Keratinocyte (primary cell): ENCODE results near the gene ABLIM2. TPM values are rescaled to one million over a fixed set of nuclear protein-coding genes. Genes with fewer than 3 reads are reported as not detected.
A peak's percentile ranks its signal among the peaks of the same experiment; 100 is the strongest.

Experiments
- DNase-seq: peaks from one replicate; pipeline ENCODE4 v3.0.0-alpha.2; 2011; ENCODE audit warnings: low read depth, missing footprints, low spot score
- FAIRE-seq: peaks from 2 replicates; lab custom pipeline; 2011; peaks lifted over from hg19 to GRCh38; lab: Jason Lieb, UNC
- H2AFZ ChIP-seq: 2 replicates; pipeline ENCODE4 v1.6.0; 2012; ENCODE audit warnings: low read length, control low read depth, inconsistent platforms; ENCODE audit not compliant: control insufficient read depth
- H3K27ac ChIP-seq: 2 replicates; pipeline ENCODE4 v1.5.1; 2011; ENCODE audit warnings: low read length; ENCODE audit not compliant: control insufficient read depth, insufficient read depth
- H3K27me3 ChIP-seq: 3 replicates; pipeline ENCODE4 v1.6.0; 2011; ENCODE audit warnings: low read length; ENCODE audit not compliant: control insufficient read depth, insufficient read depth; ENCODE audit errors: extremely low read depth
- H3K36me3 ChIP-seq, 2 experiments: 2 replicates in 1 of 2; 3 replicates in 1 of 2; pipeline ENCODE4 v1.5.1; 2011; ENCODE audit warnings: low read length in 2 of 2, mild to moderate bottlenecking in 1 of 2; ENCODE audit not compliant: control insufficient read depth in 2 of 2, insufficient read depth in 2 of 2; ENCODE audit errors: extremely low read depth in 1 of 2
- H3K4me1 ChIP-seq: 3 replicates; pipeline ENCODE4 v1.5.1; 2011; ENCODE audit warnings: low read length; ENCODE audit not compliant: control insufficient read depth, insufficient read depth; ENCODE audit errors: extremely low read depth
- H3K4me2 ChIP-seq: 3 replicates; pipeline ENCODE4 v1.6.0; 2011; ENCODE audit warnings: low read depth, low read length; ENCODE audit not compliant: control insufficient read depth, insufficient read depth; ENCODE audit errors: extremely low read depth
- H3K4me3 ChIP-seq, 3 experiments: fragments of 200-600 bp in 1 of 3; sonication (generic) in 1 of 3; 2 replicates in 2 of 3; 3 replicates in 1 of 3; pipeline ENCODE4 v1.5.1; 2011 to 2016; ENCODE audit warnings: low read length in 3 of 3, mild to moderate bottlenecking in 3 of 3, control low read depth in 2 of 3, inconsistent platforms in 1 of 3, low read depth in 1 of 3, mixed read lengths in 1 of 3, mixed run types in 1 of 3, moderate library complexity in 1 of 3; ENCODE audit not compliant: control insufficient read depth in 2 of 3, insufficient read depth in 2 of 3; ENCODE audit errors: extremely low read depth in 1 of 3
- H3K79me2 ChIP-seq: 2 replicates; pipeline ENCODE4 v1.6.0; 2012; ENCODE audit warnings: low read length; ENCODE audit not compliant: control insufficient read depth, insufficient read depth
- H3K9ac ChIP-seq: 3 replicates; pipeline ENCODE4 v1.6.0; 2011; ENCODE audit warnings: low read length; ENCODE audit not compliant: control insufficient read depth, insufficient read depth; ENCODE audit errors: extremely low read depth
- H3K9me1 ChIP-seq: 3 replicates; pipeline ENCODE4 v1.6.0; 2011; ENCODE audit warnings: low read length; ENCODE audit not compliant: control insufficient read depth, insufficient read depth; ENCODE audit errors: extremely low read depth
- H3K9me3 ChIP-seq: 2 replicates; pipeline ENCODE4 v1.5.1; 2012; ENCODE audit warnings: low read depth, low read length; ENCODE audit not compliant: control insufficient read depth
- H4K20me1 ChIP-seq: 3 replicates; pipeline ENCODE4 v1.6.0; 2011; ENCODE audit warnings: low read length; ENCODE audit not compliant: control insufficient read depth, insufficient read depth; ENCODE audit errors: extremely low read depth
- CTCF ChIP-seq, 3 experiments: IDR thresholded peaks in 1 of 3; conservative IDR thresholded peaks in 1 of 3; optimal IDR thresholded peaks in 1 of 3; 2 replicates in 2 of 3; 3 replicates in 1 of 3; pipeline versions ENCODE3 to v1.5.1; 2011; ENCODE audit warnings: low read length in 3 of 3, mild to moderate bottlenecking in 3 of 3, moderate library complexity in 2 of 3, control low read depth in 1 of 3, inconsistent platforms in 1 of 3; ENCODE audit not compliant: insufficient read depth in 2 of 3; ENCODE audit errors: extremely low read depth in 1 of 3
- EZH2 ChIP-seq: IDR thresholded peaks from one replicate; pipeline ENCODE4 v1.6.1; 2012; ENCODE audit warnings: inconsistent platforms, mild to moderate bottlenecking, low read length, moderate library complexity
- dilution Hi-C: fragments of 300-500 bp; cut with MboI; formaldehyde crosslinking; loops from one replicate; pipeline ENCODE4 v1.7.0; 2020; ENCODE audit warnings: low sequenced_read_pairs; ENCODE audit not compliant: extremely low pct_ligation_motif_present
- polyA plus RNA-seq, 5 experiments: library from polyadenylated mRNA; depleted of rRNA in 3 of 5; stranded (reverse) in 3 of 5; stranded (forward) in 1 of 5; unstranded in 1 of 5; fragments of >200 nt; gene quantifications; 1 replicate in 1 of 5; 2 replicates in 3 of 5; 3 replicates in 1 of 5; pipeline versions ENCODE4 v1.2.1 to v1.2.3, GENCODE V29; 2011 to 2012; ENCODE audit warnings: missing spikeins in 2 of 5, low read depth in 1 of 5, low replicate concordance in 1 of 5

ABLIM2 gene
- polyA plus RNA-seq, 1 donor (not counting 4 experiments of a cell fraction or from before 2014, with no cell fraction given), result 0.94 TPM

GRCh38 chr4:7933651-7934510 is 224.7 kb downstream of the ABLIM2 start:
- FAIRE-seq (peak; percentile 71), DNase-seq (no peak)

GRCh38 chr4:7932287-7932686 is 226.3 kb downstream of the ABLIM2 start:
- Histone ChIP-seq H3K79me2 (peaks cover 84% of the 10 kb centered on the region), H3K9me1 (no peaks in the 10 kb centered on the region), H3K9me3 (no peaks in the 10 kb centered on the region), H3K36me3 (peaks cover 0 to 3% of the 10 kb centered on the region in 2 experiments), H3K4me3 (no peak overlapping the region), H3K27me3 (no peaks in the 10 kb centered on the region), H2AFZ (no peak overlapping the region), H3K4me2 (no peak overlapping the region), H4K20me1 (peaks cover 6% of the 10 kb centered on the region), H3K27ac (no peak overlapping the region), H3K9ac (no peak overlapping the region), H3K4me1 (peaks cover 27% of the 10 kb centered on the region)
- FAIRE-seq (no peak), DNase-seq (no peak)
- dilution Hi-C loops, result no loop called here
- TF ChIP-seq EZH2 (no peak), CTCF (optimal IDR thresholded peaks at IDR 0.05 in 1 of 3, IDR thresholded peaks at IDR 0.05 in 1 of 3, conservative IDR thresholded peaks at IDR 0.05 in 1 of 3; ENCODE audit: extremely low read depth in 1 of 3, insufficient read depth in 2 of 3, low read length in 3 of 3) (no peak)

More at GRCh38 chr4:7933651-7934510, 224.7 kb downstream of the ABLIM2 start:
- Histone ChIP-seq H3K27ac (no peak overlapping the region), H3K27me3 (no peaks in the 10 kb centered on the region), H3K4me3 (no peak overlapping the region), H3K36me3 (peaks cover 0 to 3% of the 10 kb centered on the region in 2 experiments), H3K4me2 (peak overlapping the region; percentile 43), H4K20me1 (peaks cover 6% of the 10 kb centered on the region), H3K9ac (no peak overlapping the region), H3K4me1 (peaks cover 35% of the 10 kb centered on the region), H3K9me3 (no peaks in the 10 kb centered on the region), H3K9me1 (no peaks in the 10 kb centered on the region), H3K79me2 (peaks cover 85% of the 10 kb centered on the region), H2AFZ (no peak overlapping the region)
- TF ChIP-seq EZH2, result no peak
- TF ChIP-seq CTCF (optimal IDR thresholded peaks at IDR 0.05 in 1 of 3, IDR thresholded peaks at IDR 0.05 in 1 of 3, conservative IDR thresholded peaks at IDR 0.05 in 1 of 3; ENCODE audit: extremely low read depth in 1 of 3, insufficient read depth in 2 of 3, low read length in 3 of 3), result no peak
- dilution Hi-C loops, result no loop called here
